Lower lobe of right lung (tissue), 2 donors: ENCODE results near the gene ZNF541. TPM values are rescaled to one million over a fixed set of nuclear protein-coding genes. Genes with fewer than 3 reads are reported as not detected.
A peak's percentile ranks its signal among the peaks of the same experiment; 100 is the strongest.
"Not testable (repeated sequence)": the region's sequence is repeated elsewhere in the genome, so short reads cannot be mapped to it uniquely, and the experiment has no call there.

ENCODE experiments used
- ATAC-seq, 2 donors: fragments of 200-7000 bp; cut with Tn5 transposase; one replicate each; pipeline ENCODE4 v1.9.1; 2020 to 2022; ENCODE audit warnings: mild to moderate bottlenecking in 2 of 2, moderate library complexity in 2 of 2
- DNase-seq: peaks from one replicate; pipeline ENCODE4 v3.0.0-alpha.2; 2020
- H3K27ac ChIP-seq: fragments of 200-600 bp; one replicate; pipeline ENCODE4 v1.8.0; 2022
- H3K27me3 ChIP-seq: fragments of 200-600 bp; one replicate; pipeline ENCODE4 v1.8.0; 2022; ENCODE audit warnings: low read depth
- H3K36me3 ChIP-seq: fragments of 200-600 bp; one replicate; pipeline ENCODE4 v1.8.0; 2022; ENCODE audit warnings: mild to moderate bottlenecking
- H3K4me1 ChIP-seq: fragments of 200-600 bp; one replicate; pipeline ENCODE4 v1.8.0; 2022
- H3K4me3 ChIP-seq: fragments of 200-600 bp; one replicate; pipeline ENCODE4 v1.8.0; 2022; ENCODE audit warnings: mild to moderate bottlenecking
- H3K9me3 ChIP-seq: fragments of 200-600 bp; one replicate; pipeline ENCODE4 v1.8.0; 2022
- CTCF ChIP-seq: fragments of 200-600 bp; IDR thresholded peaks from one replicate; pipeline ENCODE4 v1.8.0; 2022; ENCODE audit warnings: antibody characterized with exemption, mild to moderate bottlenecking
- intact Hi-C: fragments of 100-400 bp; cut with DNase I; formaldehyde crosslinking; loops from one replicate; pipeline ENCODE4 v1.11.0; 2022
- total RNA-seq: library from RNA; stranded (reverse); fragmentation: NEBNext Ultra II Directional; extraction: Animal tissue kit (Norgen Biotek cat#: 25700); gene quantifications from one replicate; pipeline ENCODE4 v1.2.1, GENCODE V29; 2021
- donor health status: DM: no; HTN: yes; CAD: no; lungs with severe emphysema.

Gene ZNF541
- total RNA-seq, 1 donor from 2014 or later: 0.89 TPM

- DNase-seq (no peak), ATAC-seq (no peak)
- TF ChIP-seq CTCF: no peak
- Histone ChIP-seq H3K4me1 (peaks cover 28% of the 10 kb centered on the region), H3K27ac (no peak overlapping the region), H3K36me3 (no peaks in the 10 kb centered on the region), H3K27me3 (no peaks in the 10 kb centered on the region), H3K9me3 (no peaks in the 10 kb centered on the region), H3K4me3 (no peak overlapping the region)
- intact Hi-C loops: no loop called here
Measured at GRCh38 chr19:47603706-47604565, 31.0 kb upstream of the ZNF541 start.

DNA sequence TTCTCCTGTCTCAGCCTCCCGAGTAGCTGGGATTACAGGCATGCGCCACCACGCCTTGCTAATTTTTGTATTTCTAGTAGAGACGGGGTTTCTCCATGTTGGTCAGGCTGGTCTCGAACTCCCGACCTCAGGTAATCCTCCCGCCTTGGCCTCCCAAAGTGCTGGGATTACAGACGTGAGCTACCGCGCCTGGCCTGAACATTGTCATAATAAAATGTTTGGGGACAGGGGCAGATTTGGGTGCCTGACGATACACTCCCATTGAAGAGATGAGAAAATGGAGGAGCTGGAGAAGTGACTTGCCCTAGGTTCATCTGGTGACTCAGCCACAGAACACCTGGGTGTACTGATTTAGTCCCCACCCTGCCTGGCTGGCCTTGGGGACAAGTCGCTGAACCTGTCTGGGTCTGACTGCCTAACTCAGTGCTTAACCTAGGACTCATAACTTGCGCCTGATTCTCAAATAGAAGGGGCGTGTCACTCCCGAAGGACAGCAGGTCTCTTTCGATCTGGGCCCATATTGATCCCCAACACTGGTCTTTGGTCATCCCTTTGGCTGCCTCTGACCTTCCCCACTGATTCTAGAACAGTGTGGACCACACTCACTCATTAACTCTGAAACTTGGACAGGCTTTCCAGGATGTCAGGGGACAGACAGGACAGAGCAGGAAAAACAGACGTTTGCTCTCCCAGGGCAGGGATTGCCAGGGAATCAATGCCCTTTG is 28.4 kb upstream of the ZNF541 start:
- ATAC-seq (no peak), DNase-seq (no peak)
- H3K4me1 ChIP-seq: peaks cover 26% of the 10 kb centered on the region
- H3K4me3 ChIP-seq: peak overlapping the region; percentile 63
- H3K27me3 ChIP-seq: no peaks in the 10 kb centered on the region
- H3K9me3 ChIP-seq: no peaks in the 10 kb centered on the region
- no peaks in the 10 kb centered on the region for H3K36me3 ChIP-seq
- intact Hi-C loops: no loop called here
- TF ChIP-seq CTCF: no peak
- peak overlapping the region; percentile 87 for H3K27ac ChIP-seq

DNA sequence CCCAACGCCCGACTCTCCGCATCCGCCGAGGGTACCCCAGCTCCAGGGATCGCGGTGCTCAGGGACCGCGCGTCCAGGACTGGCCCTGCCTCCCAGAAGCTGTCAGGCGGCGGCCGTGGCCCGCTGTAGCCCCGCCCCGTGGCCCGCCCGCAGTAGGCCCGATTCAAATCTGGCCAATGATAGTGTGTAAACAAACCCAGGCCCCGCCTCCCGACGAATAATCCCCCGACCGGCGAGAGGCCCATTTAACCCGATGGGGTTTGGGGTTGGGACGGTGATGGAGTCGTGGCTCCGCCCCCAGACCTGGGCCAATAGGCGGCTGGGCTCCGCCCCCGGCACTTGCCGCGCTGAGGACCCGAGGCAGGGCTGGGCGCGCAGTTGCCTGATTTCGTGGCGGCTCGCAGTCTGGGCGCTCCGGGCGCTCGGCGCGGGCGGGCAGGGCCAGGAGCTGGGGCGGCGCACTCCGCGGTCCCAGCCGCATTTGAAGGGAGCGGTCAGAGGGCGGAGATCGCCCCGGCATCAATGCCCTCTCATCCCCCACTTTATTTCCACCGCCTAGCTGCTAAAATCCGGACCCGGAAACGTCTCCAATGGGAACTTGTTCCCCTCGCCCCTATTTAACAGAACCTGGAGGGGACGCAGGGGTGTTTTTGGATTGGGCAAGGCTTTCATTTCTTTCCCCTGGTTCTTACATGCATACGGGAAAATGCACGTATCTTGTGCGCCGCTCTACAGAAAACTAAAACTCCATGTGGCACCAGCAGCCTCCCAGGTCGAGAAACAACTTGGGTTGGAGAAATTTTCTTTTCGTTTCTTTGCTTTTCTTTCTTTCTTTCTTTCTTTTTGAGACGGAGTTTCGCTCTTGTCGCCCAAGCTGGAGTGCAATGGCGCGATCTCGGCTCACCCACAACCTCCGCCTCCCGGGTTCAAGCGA is 27.6 kb upstream of the ZNF541 start:
- peak; percentile 98 to 99 for ATAC-seq
- H3K27ac ChIP-seq: peak overlapping the region; percentile 87
- intact Hi-C loops: no loop called here
- peak; percentile 100 for DNase-seq
- TF ChIP-seq CTCF: no peak
- H3K36me3 ChIP-seq: no peaks in the 10 kb centered on the region
- H3K9me3 ChIP-seq: no peaks in the 10 kb centered on the region
- peak overlapping the region; percentile 63 for H3K4me3 ChIP-seq
- H3K27me3 ChIP-seq: no peaks in the 10 kb centered on the region
- peaks cover 26% of the 10 kb centered on the region for H3K4me1 ChIP-seq

GRCh38 chr19:47599671-47600245 is 26.8 kb upstream of the ZNF541 start:
- H3K36me3 ChIP-seq, intact Hi-C loops, DNase-seq, H3K9me3 ChIP-seq, ATAC-seq, H3K27me3 ChIP-seq: not testable (repeated sequence)
- H3K4me1 ChIP-seq: peaks cover 26% of the 10 kb centered on the region
- H3K4me3 ChIP-seq: peak overlapping the region; percentile 63
- H3K27ac ChIP-seq: peak overlapping the region; percentile 87

GRCh38 chr19:47598407-47599349 is 25.7 kb upstream of the ZNF541 start:
- H3K27me3 ChIP-seq: no peaks in the 10 kb centered on the region
- peak overlapping the region; percentile 63 for H3K4me3 ChIP-seq
- no peaks in the 10 kb centered on the region for H3K9me3 ChIP-seq
- H3K27ac ChIP-seq: peak overlapping the region; percentile 87
- H3K4me1 ChIP-seq: peaks cover 26% of the 10 kb centered on the region
- DNase-seq (no peak), ATAC-seq (peak; percentile 17 to 57)
- H3K36me3 ChIP-seq: no peaks in the 10 kb centered on the region
- intact Hi-C loops: no loop called here
- TF ChIP-seq CTCF: no peak
